Measurements from ENCODE around the gene TENM4.

DNA sequence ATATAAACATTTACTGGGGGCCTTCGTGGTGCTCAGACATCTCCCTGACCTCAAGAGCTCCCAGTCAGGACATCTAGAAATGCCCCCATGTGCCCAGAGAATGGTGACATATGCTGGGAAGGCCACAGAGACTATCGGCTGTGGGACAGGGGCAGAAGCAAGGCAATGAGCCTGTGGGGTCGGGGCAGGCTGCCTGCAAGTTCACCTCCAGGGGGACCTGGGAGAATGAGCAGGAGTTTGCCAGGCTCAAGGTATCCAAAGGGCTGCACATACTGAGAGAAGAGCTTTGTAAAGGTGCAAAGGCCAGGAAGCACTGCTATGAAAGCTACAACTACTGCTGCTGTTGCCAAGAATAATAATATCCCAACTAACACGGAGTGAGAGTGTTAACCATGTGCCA is 233.9 kb downstream of the TENM4 start:
- TF ChIP-seq RAD21 (IDR thresholded peaks at IDR 0.05; ENCODE audit: low read depth) (no peak), NFIC (IDR thresholded peaks at IDR 0.05) (no peak)

Measured in Ishikawa (cell line).